GM21381 (cell line): ENCODE results near the gene SLC19A2.

Source experiments
- ATAC-seq: cut with Tn5 transposase; IDR thresholded peaks from one replicate; pipeline ENCODE4 v1.9.1; 2021; ENCODE audit warnings: mild to moderate bottlenecking, moderate library complexity; ENCODE audit not compliant: unreplicated experiment

The SLC19A2 gene

DNA sequence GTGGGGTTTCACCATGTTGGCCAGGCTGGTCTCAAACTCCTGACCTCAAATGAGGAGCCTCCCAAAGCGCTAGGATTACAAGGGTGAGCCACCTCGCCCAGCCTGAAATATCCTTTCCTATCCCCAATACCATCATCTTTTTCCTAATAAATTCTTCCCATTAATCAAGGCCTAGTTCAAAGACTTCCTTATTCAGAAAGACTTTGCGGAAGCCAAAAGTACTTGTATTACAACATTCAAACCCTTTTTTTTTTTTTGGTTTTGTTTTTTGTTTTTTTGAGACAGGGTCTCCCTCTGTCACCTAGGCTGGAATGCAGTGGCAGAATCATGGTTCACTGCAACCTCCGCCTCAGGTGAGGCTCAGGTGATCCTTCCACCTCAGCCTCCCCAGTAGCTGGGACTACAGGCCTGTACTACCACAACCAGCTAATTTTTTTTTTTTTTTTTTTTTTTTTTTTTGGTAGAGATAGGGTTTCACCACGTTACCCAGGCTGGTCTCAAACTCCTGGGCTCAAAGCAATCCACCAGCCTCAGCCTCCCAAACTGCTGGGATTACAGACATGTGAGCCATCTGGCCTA, 7.6 kb downstream of the SLC19A2 start:
- no peak for ATAC-seq

DNA sequence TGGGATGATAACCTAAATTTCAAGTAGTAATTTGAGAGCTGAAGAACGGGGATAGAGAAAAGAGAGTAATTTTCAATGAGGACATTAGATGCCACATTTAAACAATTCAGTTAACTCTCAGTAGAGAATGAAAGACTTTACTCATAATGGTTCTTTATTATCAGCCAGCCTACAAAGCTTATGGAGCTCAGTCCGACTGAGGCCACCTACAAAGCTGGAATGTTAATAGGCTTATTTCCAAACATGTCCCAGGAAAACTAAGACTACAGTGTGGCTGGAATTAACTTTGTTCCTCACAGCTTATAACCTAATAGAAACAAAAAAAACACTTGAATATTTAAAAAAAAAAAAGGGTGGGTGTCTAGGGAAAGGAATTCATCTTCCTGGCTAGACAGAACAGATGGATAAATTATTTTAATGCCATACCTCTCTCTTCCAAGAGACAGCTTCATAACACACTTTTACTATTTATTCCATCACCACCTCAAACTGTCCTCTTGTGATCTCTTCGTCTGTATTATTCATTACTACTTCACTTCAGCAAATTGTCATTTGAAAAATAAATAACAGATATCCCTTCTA, 9.8 kb downstream of the SLC19A2 start:
- ATAC-seq, result no peak

DNA sequence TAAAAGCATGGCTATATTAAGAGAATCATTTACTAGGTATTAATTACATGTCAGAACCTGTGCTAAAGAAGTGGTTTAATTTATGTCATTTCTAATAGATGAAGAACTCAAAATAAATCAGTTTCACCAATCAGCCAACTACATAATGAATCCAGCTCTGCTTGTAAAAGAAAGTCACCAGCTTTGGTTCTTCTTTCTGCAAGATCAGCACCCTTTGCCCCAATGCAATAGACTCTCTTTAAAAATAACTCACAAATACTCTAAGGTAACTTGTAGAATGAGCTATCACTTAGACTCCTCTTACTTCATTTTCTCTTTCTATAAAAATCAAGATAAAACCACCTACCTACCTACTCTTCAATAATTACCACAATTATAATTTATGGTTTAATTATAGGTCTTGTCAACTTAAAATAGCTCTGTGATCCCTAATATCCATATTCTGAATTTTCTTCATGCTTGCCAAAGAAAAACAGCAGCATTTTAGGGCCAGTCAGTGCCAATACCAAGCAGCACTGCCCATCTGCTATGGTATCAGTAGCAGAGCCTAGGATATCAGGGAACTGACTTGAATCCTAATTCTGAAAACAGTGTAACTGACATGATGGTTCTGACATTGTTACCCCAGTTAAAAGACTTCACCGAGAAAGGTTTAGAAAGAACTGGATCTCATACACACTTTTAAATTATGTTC, 11.3 kb downstream of the SLC19A2 start:
- ATAC-seq, result no peak

GRCh38 chr1:169473347-169473746, 12.4 kb downstream of the SLC19A2 start:
- ATAC-seq, result no peak

DNA sequence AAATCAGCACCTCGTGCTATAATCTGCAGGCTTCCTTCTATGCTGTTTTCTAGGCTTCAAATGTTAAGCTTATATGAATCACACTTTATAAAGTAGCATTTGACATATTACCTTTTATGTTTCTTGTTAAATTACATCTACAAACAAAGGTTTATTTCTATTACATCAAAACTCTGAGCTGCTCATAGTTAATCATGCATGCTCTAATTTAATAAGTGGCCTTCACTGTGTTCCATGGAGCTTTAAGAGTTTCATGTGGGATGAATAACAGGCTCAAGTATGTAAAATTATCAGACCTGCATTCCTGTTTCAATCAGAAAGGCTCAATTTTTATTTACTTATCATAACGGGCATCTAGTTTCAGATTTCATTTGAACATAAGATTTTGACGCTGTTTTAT, 13.0 kb downstream of the SLC19A2 start:
- ATAC-seq, result no peak

DNA sequence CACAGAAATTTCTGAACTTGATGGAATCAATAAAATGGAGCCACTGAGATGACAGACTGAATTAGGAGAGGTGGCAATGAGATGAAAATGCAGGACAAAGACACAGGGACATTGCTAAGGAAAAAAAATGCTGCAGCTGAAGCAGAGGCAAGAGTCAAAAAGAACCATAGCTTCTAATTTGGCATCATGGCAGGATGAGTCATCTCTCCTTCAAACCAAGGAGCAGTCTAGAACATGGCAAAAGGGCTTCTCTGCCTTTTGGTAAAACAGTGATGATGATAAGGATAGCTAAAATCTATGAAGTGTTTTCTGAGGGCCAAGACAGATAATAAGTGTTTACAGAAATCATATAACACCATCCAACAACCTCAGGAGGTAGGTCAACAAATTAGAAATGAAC, 16.8 kb downstream of the SLC19A2 start:
- no peak for ATAC-seq

DNA sequence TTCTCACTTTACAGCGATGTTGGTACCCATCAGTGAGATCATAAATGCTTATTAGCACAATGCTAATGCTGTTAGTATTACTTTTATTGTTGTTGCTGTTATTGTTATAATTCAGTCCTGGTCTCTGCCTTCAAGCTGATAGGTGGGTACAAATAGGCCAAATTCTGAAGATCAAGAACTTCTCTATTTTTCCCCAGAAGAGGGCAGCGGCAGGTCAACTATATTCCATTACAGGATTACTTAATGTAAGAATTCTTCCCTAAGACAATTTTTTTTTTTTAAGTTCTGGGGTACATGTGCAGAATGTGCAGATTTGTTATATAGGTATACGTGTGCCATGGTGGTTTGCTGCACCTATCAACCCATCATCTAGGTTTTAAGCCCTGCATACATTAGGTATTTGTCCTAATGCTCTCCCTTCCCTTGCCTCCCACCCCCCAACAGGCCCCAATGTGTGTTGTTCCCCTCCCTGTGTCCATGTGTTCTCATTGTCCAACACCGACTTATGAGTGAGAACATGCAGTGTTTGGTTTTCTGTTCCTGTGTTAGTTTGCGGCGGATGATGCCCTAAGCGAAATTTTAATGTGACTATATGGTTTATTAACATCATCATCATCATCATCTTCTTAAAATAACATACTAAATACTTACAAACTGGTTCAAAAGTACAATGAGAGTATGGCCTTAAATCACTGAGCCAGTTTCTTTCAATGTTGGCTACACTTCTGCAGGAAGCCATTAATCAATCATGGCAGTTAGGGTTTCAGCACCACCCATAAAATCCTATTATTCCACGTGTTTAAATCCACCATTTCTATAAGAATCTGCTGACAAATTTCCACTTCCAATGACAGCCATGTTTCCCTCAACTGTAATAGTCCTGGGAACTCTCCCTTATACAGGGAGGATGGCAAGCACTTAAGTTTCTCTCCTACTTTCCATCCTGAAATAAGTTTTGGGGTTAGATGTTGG, 19.2 kb downstream of the SLC19A2 start:
- no peak for ATAC-seq

GRCh38 chr1:169465281-169465680, 20.5 kb downstream of the SLC19A2 start:
- ATAC-seq, result no peak

GRCh38 chr1:169462385-169462784, 23.4 kb downstream of the SLC19A2 start:
- ATAC-seq, result no peak

DNA sequence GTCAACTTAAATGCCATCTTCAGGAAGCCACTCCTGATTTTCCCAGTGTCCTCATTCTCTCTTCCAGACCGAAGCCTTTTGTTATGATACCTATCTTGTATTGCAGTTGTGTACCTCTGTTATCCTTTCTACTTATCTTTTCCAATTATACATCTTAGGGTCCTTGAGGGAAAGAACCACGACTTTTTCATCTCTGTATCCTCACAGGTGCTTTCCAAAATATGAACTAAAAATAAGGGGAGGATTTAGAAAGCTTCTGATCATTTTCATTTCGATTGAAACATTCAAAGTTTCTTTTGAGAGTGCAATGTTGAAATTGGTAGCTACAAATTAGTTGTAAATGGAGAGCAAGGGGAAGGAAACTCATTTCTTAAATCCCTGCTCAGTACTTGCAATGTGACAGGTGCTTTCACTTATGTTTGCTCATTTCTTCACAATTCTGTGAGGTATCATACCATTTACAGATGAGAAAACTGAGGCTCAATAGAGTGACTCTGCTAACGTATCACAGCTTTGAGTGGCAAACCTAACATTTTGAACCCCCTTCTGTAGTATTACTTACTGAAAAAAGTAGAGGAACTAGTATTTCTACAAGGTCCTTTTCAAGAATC, 24.2 kb downstream of the SLC19A2 start:
- ATAC-seq, result no peak

DNA sequence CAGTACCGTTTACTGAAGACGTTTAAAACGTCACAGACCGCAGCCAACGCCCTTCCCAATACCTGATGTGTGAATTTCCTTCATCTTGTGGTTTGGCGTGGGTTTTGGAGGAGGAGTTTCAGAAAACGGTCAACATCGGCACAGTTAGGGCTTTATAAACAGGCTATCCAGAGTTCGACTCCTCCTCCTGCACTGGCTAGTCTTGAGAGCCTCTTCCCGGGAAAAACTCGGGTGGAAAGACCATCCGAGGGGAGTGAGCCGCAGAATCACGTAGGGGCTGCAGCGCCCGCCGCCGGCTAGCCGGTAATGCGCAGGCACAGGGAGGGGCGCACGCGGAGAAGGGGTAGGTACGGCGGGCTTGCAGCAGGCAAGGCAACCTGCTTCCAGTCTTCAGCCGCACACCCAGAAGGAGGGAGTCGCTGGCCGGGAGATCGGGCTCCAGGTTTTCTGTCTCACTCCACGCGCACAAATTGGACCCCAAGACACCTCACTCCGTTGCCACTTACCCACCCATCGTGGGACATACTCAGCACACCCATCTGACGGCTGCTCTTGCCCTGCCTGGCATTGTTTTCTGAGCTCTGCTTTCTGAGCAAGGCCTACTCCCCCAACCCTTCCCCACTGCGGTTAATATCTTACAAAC, 25.4 kb downstream of the SLC19A2 start:
- no peak for ATAC-seq

DNA sequence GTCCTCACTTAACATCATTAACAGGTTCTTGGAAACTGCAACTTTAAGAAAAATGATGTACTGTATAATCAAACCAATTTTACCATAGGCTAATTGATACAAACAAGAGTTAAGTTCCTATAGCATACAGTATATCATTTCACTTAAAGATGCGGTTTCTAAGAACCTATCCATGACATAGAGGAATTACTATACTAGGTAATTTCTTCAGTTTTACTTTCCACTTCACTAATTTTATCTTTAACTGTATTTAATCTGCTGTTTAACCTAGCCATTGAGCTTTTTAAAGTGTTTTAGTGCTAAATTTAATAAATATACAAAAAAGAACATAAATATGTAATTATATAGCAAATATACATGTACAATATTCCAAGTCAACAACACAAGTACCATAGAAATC, 28.3 kb downstream of the SLC19A2 start:
- no peak for ATAC-seq

DNA sequence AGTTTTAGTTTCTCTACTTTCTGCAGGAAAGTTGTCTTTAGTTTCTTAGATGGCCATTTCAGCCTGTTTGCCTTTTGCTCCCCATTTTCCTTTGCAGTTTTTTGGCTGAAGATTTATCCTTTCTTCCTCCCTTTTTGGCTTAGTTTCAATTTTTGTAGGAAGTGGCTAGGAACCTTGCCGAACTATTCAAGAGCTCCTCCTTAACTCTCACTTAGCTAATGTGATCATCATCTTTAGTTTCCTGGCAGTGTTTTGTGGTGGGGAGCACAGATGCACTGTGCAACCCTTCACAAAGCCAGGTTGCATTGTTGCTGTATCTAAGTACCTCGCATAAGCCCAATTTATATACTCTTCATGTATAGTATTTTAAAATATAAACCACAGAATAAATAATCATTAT, 29.7 kb downstream of the SLC19A2 start:
- ATAC-seq, result no peak

DNA sequence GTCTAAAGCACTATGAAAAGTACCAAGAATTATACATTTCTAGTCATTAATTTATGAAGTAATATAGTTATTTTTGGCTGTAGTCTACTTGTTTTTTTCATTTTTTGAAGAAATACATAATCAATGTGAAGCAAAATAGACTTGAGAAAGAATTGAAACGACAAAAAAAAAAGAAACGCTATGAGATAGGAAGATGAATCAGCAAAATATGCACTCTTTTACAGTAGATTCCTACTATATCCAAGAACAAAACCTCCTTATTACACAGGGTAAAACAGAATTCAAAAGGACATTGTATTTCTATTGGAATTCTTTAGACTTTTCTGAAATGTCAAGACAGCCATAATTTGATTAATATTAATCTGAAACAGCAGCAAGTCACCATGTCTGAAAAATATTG, 32.8 kb downstream of the SLC19A2 start:
- ATAC-seq, result no peak

GRCh38 chr1:169451218-169451824, 34.4 kb downstream of the SLC19A2 start:
- ATAC-seq, result no peak

DNA sequence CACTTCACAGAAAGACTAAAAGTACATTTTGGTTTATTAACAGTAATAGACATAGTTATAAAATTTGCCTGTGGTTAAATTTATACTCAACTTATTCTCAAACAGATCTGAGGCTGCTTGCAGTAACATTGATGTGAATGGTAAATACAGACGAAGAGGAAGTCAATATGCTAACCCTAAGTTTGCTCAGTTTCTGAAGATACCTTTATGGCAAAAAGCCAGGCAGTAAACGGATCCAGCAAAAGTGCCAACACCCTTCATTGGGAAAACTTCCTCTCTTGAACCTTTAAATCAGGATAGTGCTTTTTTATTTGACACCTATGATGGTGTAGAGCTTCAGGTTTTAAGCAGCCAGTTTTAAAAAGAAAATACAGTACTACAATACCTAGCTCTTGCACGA, 41.8 kb downstream of the SLC19A2 start:
- no peak for ATAC-seq

DNA sequence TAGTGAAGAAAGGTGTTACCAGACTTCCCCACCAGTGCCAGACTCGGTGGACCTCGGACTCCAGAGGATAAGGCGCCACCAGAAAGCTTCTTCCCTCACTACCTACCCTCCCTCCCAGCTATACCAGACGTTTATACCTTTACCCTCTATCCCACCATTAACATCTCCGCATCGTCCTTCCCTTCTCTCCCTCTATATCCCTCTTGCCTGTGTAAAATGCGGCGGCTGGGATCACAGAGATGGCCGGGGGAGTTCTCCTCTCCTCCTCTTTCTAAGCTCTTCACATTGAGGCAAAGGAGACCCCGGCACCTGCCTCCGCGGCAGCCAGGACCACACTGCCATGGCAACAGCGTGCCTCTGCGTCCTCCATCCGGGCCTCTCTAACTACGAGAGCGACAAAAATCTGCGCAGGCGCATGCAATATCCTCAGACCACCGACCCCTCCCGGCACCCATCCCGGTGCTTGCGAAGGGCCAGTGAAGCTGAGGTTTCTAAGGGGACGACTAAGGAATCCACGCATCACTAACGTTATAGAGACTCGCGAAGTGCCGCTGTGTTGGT, 58.6 kb downstream of the SLC19A2 start, which contains the start of gene CCDC181:
Gene CCDC181 (minus strand): TSS at position 394 of the 561 bp plus-strand sequence. CDS start 2,547 bp downstream, outside the sequence.
- ATAC-seq, result no peak

DNA sequence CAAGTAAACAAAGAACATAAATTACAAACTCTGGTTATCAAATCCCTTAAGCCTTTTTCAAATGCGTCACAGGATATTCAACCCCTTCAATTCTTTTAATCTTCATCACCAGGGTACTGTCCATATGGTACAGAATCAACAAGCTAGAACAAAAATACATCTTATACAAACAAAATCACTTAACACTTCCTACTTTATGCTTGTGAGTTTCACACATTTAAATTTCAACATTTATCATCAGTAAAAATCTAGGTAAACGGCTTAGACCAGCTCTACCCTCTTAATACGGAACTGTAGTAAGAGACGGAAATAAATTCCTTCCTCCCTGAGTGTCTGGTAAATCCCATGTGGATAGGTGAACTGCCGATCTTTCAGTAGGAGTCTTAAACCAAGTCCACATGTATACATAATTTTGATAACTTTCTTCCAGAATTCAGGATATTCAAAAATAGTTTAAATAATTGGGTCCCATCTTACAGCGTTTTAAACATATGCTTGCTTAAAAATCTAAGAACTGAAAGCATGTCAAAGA, 59.5 kb downstream of the SLC19A2 start:
- ATAC-seq, result no peak

- no peak for ATAC-seq
Observed at GRCh38 chr1:169421309-169421708, 64.4 kb downstream of the SLC19A2 start.
